ENCODE data around the gene RHOG. TPM values are rescaled to one million over a fixed set of nuclear protein-coding genes. Genes with fewer than 3 reads are reported as not detected.
A peak's percentile ranks its signal among the peaks of the same experiment; 100 is the strongest.

RHOG gene
- total RNA-seq, 1 donor from 2014 or later = 46.8 TPM

GRCh38 chr11:3840004-3840869 lies 522 bp downstream of the RHOG start:
- no peaks in the 10 kb centered on the region for H3K9me3 Mint-ChIP-seq (ENCODE audit: unreplicated experiment)
- H3K27me3 Mint-ChIP-seq (ENCODE audit: unreplicated experiment) = no peaks in the 10 kb centered on the region
- no peaks in the 10 kb centered on the region for H3K36me3 Mint-ChIP-seq (ENCODE audit: unreplicated experiment)
- DNase-seq (ENCODE audit: extremely low spot score, unreplicated experiment) = peak; percentile 87
- peaks cover 33% of the 10 kb centered on the region for H3K4me1 Mint-ChIP-seq (ENCODE audit: unreplicated experiment)
- no peak for TF ChIP-seq CTCF (IDR thresholded peaks at IDR 0.05)
- peak overlapping the region; percentile 69 for H3K27ac Mint-ChIP-seq (ENCODE audit: unreplicated experiment)
- H3K4me3 Mint-ChIP-seq (ENCODE audit: unreplicated experiment) = peak overlapping the region; percentile 83

- H3K4me1 Mint-ChIP-seq (ENCODE audit: unreplicated experiment) = peaks cover 44% of the 10 kb centered on the region
- H3K9me3 Mint-ChIP-seq (ENCODE audit: unreplicated experiment) = no peaks in the 10 kb centered on the region
- no peak overlapping the region for H3K4me3 Mint-ChIP-seq (ENCODE audit: unreplicated experiment)
- DNase-seq (ENCODE audit: extremely low spot score, unreplicated experiment) = no peak
- H3K36me3 Mint-ChIP-seq (ENCODE audit: unreplicated experiment) = no peaks in the 10 kb centered on the region
- H3K27me3 Mint-ChIP-seq (ENCODE audit: unreplicated experiment) = no peaks in the 10 kb centered on the region
- no peak overlapping the region for H3K27ac Mint-ChIP-seq (ENCODE audit: unreplicated experiment)
- TF ChIP-seq CTCF (IDR thresholded peaks at IDR 0.05) = no peak
Measured at GRCh38 chr11:3838504-3838903, 2.3 kb downstream of the RHOG start.

GRCh38 chr11:3837793-3838192 lies 3.0 kb downstream of the RHOG start:
- no peak for DNase-seq (ENCODE audit: extremely low spot score, unreplicated experiment)
- Mint-ChIP-seq H3K4me1 (ENCODE audit: unreplicated experiment) (peaks cover 44% of the 10 kb centered on the region), H3K36me3 (ENCODE audit: unreplicated experiment) (no peaks in the 10 kb centered on the region), H3K9me3 (ENCODE audit: unreplicated experiment) (no peaks in the 10 kb centered on the region), H3K27me3 (ENCODE audit: unreplicated experiment) (no peaks in the 10 kb centered on the region), H3K27ac (ENCODE audit: unreplicated experiment) (no peak overlapping the region), H3K4me3 (ENCODE audit: unreplicated experiment) (no peak overlapping the region)
- TF ChIP-seq CTCF (IDR thresholded peaks at IDR 0.05) = no peak

- Mint-ChIP-seq H3K4me3 (ENCODE audit: unreplicated experiment) (no peak overlapping the region), H3K4me1 (ENCODE audit: unreplicated experiment) (peaks cover 44% of the 10 kb centered on the region), H3K9me3 (ENCODE audit: unreplicated experiment) (no peaks in the 10 kb centered on the region), H3K27ac (ENCODE audit: unreplicated experiment) (no peak overlapping the region), H3K27me3 (ENCODE audit: unreplicated experiment) (no peaks in the 10 kb centered on the region), H3K36me3 (ENCODE audit: unreplicated experiment) (no peaks in the 10 kb centered on the region)
- TF ChIP-seq CTCF (IDR thresholded peaks at IDR 0.05) = no peak
- no peak for DNase-seq (ENCODE audit: extremely low spot score, unreplicated experiment)
Measured at GRCh38 chr11:3836903-3837302, 3.9 kb downstream of the RHOG start.

GRCh38 chr11:3835751-3836150 lies 5.0 kb downstream of the RHOG start:
- no peak for TF ChIP-seq CTCF (IDR thresholded peaks at IDR 0.05)
- no peak for DNase-seq (ENCODE audit: extremely low spot score, unreplicated experiment)
- H3K36me3 Mint-ChIP-seq (ENCODE audit: unreplicated experiment) = peaks cover 5% of the 10 kb centered on the region
- H3K4me3 Mint-ChIP-seq (ENCODE audit: unreplicated experiment) = no peak overlapping the region
- no peaks in the 10 kb centered on the region for H3K27me3 Mint-ChIP-seq (ENCODE audit: unreplicated experiment)
- no peak overlapping the region for H3K27ac Mint-ChIP-seq (ENCODE audit: unreplicated experiment)
- H3K4me1 Mint-ChIP-seq (ENCODE audit: unreplicated experiment) = peaks cover 40% of the 10 kb centered on the region
- no peaks in the 10 kb centered on the region for H3K9me3 Mint-ChIP-seq (ENCODE audit: unreplicated experiment)

Data from osteocyte (in vitro differentiated cells).